IPS-11a (cell line): Measurements from ENCODE around the gene CACNA1C.
"Not testable (repeated sequence)": the region's sequence is repeated elsewhere in the genome, so short reads cannot be mapped to it uniquely, and the experiment has no call there.

Source experiments
- H3K4me3 ChIP-seq: one replicate; pipeline ENCODE4 v1.5.1; 2013; ENCODE audit warnings: low read depth, low read length, control low read depth

The CACNA1C gene

DNA sequence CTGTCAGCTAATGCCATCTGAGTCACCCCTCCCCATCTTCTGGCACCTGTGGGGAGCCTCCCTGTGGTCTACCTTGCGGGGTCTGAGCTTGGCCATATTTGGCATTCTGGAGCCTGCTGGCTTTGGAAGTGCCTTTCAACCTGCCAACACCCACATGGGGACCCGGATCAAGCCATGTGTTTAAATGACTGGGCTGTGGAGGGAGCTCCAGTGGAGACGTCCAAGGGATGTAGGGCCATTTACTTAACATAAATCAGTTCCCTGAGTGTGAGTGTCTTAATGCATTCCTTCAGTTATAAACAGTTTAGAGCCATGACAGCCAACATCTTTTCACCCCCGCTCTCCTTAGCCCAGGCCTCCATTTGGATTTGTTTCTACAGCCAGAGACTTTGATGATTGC is 22.0 kb downstream of the CACNA1C start:
- H3K4me3 ChIP-seq, result no peak overlapping the region

DNA sequence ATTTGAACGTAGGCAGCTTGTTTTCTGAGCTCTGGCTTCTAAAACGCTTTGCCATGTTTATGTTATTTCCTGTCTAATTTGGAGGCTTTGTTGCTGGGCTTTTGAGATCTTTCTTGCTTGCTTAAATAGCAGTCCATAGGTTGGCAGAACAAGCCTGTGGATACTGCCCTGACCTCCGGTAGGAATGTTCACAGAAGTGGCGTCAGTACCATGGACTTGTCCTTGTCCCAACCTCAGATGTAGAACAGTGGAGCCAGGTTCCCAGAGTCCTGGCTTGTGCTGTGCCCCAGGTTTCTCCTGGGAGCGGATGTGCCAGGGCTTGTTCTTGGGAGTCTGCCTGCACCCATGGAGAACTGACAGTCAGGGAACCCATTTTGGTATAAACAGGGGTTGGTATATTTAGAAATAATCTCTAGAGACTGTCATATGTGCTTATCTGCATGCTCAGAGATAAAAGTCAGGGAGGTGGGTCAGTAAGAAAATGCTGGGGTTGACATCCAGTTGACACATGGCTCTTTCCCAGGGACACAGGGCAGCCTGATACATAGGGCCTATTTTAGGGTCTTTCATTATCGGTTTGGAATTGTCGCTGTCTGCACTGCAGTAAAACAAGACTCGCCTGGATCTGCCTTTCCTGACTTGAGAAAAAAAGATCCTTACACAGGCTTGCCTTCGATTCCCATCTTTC is 22.9 kb downstream of the CACNA1C start:
- H3K4me3 ChIP-seq, result no peak overlapping the region

DNA sequence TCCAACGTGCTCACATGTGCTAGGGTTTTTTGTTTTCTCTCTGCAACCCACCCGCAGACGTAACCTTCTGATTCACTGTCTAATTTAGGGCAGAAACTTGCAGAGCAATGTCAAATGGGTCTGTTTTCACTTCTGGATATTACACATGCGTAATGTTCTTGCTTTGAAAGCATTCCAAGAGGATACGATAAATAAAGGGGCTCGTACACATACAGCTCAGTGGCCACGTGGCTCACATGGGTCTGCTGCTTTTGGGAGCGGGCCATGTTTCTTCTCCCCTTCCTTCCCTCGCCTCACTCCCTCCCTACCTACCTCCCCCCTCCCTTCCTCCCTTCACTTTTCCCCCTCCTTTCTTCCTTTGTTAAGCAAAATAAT is 23.4 kb downstream of the CACNA1C start:
- no peak overlapping the region for H3K4me3 ChIP-seq

DNA sequence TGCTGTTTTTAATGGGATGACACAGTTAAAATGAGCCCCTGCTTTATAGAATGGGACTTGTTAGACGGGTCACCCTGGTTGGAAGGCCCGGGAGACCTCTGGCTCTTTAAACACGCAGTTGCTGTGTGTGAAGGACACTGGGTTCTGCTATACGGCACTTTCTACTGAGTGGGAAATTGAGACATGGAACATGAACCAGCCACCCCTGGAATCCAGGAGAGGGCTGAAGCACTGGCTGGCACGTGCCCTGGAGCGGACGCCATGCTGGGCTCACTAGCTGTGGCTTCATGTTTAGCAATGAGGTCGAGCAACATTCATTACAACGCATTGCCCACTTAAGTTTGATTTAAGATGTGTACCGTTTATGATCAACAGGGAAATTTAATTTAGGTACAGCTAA is 23.9 kb downstream of the CACNA1C start:
- H3K4me3 ChIP-seq, result no peak overlapping the region

DNA sequence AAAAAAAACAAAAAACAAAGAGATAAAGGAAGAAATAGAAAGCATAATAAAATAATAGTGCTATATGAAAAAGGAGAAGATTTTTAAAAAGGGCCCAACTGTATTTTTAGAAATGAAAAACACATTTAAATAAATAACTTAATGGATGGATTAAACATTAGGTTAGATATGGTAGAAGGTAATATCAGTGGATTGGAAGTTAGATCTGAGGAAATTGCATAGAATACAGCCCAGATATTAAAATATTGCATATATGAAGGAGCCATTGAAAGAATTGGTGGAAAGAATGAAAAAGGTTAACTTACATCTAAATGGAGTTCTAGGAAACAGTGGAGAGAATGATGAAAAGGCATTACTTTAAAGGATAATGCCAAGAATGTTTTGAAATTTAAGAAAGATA is 27.8 kb downstream of the CACNA1C start:
- no peak overlapping the region for H3K4me3 ChIP-seq

DNA sequence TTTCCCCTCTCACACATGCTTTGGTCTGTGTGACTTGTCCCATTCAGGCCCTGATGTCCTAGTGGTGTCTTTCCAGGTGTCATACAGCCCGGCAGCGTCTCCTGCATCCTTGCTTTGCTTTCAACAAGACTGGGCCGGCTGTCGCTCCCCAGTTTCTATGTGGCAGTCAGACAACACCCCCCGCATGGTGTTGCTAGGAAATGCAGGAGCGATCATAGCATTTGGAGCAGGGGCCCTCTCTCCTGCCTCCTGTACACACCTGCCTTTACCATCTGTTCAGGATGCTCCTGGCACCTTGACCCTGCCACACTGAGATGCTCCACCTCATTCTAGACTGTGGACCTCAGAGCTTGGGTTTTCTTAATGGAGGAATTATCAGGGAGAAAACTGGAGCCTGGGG is 29.5 kb downstream of the CACNA1C start:
- no peak overlapping the region for H3K4me3 ChIP-seq

DNA sequence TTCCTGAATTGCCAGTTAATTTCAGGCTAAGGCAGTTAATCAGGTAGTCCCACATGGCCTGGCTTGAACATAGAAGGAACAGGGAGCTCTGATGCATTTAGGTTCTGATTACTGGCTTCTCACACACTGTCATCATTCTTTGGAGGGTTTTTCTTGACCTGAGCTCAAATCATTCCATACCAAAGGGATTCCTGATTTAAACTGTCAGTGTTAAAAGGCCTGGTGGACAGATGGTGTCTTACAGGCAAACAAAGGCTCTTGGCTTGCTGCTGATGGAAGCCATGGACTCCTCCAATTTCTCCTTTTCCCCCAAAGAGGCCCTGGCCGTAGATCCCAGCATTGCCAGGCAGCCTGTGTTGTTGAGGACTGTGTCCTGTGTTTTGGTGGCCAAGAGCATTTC is 30.2 kb downstream of the CACNA1C start:
- H3K4me3 ChIP-seq, result no peak overlapping the region

DNA sequence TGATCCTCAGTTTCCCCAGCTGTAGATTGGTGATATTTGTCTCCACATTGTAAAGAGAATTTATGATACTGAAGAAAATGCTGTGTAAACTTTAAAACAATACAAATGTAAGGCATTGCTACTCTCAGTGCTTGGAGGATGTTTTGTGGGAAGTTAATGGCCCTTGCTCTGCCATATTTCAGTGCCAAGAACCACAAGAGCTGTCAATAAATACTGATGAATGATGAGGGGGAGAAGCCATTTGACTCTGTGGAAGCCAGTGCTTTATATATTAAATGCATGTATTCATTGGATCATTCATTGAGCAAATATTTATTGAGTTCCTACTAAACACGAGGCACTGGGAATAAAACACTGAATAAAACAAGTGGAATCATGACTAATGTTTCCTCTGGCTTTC is 30.8 kb downstream of the CACNA1C start:
- no peak overlapping the region for H3K4me3 ChIP-seq

DNA sequence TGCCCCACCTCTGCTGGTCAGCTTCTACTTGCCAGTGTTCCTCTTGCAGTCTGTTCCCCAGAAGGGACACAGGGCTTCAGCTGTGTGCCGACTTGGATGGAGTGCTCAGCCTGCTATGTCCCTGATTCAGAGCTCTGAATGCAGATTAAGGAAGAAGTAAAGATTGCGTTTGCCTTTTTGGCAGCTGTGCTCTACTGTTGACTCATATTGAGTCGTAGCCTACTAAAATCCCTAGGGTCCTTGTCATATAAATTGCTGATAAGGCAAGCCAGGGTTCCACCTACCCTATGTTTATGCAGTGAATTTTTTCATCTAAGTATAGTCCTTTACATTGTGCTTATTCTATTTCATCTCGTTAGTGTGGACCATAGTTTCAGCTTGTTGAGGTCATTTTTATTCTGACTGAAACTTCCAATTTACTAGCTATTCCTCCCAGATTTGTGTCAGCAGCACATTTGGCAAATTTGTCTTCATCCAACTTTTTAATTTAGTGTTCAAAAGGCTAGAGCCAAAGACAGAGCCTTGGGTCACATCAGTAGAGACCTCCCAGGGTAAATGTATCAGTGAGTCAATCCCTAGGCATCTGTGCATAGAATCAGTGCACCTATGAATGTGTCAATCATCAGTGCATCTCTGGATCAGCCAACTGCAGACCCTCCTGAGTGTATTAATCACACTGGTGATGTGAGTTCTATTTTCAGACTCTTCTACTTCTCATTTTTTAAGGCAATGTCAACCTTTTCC is 31.9 kb downstream of the CACNA1C start:
- no peak overlapping the region for H3K4me3 ChIP-seq

DNA sequence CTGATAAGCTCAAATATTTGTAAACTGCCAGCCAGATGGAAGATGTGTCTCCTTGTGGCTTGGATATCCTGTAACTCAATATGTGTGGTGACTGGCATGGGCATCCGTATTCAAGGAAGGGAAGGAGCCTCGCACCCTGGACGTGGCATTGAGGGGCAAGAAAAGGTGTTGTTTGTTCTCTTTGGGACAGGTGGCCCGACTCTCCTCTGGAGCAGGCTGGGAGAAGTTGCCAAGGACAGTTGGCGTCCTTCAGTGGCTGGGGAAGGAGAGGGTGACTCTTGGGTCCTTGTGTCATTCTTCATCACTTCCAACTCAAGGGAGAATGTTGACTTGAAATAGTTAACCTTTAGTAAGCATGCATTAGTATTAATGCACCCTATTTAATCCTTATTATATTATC is 39.6 kb downstream of the CACNA1C start:
- H3K4me3 ChIP-seq, result no peak overlapping the region

DNA sequence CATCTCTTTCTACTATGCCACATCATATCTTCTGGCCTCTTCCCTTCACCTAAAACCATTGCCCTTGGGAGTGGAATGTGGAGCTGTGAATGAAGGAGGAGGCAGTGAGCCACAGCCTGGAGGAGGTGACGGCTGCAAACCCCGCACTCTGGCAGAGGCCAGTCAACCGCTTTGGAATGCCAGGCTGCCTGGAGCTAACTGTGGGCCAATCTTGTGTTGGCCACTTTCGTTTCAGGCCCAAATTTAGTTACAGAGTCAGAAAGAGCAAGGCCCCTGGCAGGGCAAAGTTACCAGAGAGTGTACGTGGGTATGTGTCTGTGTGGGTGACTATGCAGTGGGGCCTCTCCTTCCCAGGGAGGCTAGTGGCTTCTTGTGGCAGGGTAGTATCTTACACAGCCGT is 40.1 kb downstream of the CACNA1C start:
- H3K4me3 ChIP-seq, result no peak overlapping the region

DNA sequence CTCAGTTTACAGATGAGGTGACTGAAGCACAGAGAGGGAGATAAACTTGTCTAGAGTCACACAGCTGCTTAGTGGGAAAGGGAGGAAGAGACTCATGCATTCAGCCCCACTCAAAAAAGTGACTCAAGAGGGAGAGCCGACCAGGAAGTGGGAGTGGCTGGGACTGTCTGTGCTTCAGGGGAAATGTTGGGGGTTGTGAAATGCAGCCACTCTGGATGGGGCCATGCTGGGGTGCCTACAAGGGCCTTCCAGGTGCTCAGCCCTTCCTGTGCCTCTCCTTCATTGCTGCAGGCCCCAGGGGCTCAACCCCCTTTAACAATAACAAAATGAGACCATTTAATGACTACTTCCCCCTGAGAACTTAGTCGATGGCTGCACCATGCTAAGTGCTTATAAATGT is 41.8 kb downstream of the CACNA1C start:
- H3K4me3 ChIP-seq, result no peak overlapping the region

DNA sequence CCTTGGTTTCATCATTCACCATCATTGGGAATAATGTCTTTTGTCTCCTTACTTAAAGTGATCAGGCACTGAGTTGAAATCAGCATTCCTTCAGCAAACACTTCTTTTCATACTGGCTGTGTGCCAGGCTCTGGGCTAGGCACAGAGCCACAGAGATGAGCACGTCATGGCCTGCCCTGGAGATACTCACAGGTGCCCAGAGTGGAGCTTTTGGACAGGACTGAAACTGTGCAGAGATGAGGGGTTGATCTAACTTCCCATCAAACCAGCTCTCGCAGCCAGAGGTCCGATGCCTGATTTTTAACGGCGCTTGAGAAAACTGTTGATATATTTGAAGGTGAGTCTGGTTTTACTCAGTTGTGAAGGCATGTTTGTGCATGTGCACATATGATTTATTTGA is 43.1 kb downstream of the CACNA1C start:
- no peak overlapping the region for H3K4me3 ChIP-seq

DNA sequence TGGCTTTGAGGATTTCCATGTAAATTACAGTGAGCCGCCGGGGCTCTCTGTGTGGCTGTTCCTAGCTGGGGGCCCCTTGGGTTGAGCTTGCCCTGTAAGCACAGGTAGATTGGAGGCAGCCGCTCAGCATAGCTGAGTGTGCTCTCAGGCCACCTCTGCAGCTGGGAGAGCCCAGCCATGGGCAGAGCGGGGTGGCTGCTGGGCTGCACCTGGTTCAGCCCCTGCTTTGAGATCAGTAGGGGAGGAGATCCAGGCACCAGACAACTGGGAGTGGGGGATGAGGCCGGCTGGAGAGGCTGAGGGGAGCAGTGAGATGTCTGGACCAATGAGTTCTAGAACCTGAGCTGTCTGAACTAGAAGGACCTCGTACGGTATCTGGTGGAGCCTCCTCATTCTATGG is 44.8 kb downstream of the CACNA1C start:
- no peak overlapping the region for H3K4me3 ChIP-seq

DNA sequence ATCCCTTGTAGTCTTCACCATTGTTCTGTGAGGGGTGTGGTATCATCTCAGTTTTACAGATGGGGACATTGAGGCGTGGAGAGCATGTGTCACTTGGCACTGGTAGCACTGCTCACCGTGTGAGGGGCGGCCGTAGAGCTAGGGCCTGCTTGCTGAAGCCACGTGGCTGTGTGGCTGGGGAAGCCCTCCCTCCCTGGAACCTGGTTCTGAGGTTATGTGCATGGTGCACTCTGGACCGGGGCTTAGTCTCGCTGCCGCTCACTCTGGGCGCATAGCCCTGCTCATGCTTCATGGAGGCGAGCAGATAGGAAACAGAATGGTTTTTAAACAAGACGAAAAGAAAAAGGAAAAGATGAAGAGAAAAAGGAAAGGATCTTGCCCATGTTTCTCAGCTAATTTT is 46.1 kb downstream of the CACNA1C start:
- no peak overlapping the region for H3K4me3 ChIP-seq

DNA sequence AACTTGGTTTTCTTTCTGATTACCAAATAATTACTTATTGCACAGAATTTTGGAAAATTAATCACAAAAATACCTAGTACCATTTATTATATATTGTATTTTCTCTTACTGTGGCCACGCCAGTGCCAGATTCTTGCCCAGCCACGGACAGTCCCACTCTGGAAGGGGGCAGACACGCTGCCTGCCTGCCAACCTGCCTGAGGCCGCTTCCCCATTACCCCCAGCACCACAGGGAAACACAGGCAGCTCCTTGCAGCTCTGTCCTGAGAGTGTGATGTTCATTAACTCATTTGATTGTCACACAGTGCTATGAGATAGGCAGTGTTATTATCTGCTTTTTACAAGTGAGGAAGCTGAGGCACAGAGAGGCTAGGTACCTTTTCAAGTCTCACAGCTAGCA is 46.8 kb downstream of the CACNA1C start:
- H3K4me3 ChIP-seq, result no peak overlapping the region

DNA sequence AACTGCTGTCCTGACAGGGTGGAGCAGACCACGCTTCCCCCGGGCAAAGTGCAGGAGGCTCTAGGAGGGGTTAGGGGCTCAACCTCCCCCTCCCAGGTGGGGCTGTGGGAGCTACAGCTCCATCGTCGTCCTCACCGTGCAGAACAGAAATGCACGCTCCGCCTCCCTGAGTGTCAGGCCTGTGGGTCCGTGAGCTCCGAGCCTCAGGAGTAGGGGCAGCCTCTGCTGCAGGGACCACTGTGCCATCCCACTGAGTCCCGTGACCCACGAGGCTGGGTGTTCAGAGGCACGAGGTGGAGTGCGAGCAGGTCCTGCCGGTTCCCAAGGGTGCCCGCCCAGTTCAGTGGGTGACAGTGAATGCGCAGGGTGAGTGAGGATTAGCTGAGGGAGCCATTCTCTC is 48.6 kb downstream of the CACNA1C start:
- no peak overlapping the region for H3K4me3 ChIP-seq

DNA sequence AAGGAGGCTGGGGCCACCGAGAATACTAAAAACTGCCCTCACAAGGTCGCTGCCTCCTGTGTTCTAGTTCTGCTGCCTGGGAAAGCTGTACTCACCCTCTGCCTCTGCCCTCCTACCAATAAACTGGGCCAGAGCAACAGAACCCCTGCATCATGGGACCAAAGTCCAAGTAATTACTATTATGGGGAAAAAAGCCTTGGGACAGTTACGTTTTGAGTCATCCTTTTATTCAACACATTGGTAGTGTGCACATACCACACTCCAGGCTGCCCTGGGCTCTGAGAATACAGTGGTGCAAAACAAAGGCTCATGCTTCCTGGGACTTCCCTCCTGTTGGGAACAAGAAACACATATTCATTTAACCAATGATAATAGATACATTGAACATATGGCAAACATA is 49.0 kb downstream of the CACNA1C start:
- H3K4me3 ChIP-seq, result no peak overlapping the region

DNA sequence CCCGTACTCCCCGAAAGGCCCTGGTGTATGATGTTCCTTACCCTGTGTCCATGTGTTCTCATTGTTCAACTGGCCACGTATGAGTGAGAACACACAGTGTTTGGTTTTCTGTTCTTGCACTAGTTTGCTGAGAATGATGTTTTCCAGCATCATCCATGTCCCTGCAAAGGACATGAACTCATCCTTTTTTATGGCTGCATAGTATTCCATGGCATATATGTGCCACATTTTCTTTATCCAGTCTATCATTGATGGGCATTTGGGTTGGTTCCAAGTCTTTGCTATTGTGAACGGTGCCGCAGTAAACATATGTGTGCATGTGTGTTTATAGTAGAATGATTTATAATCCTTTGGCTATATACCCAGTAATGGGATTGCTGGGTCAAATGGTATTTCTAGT is 49.9 kb downstream of the CACNA1C start:
- not testable (repeated sequence) for H3K4me3 ChIP-seq

DNA sequence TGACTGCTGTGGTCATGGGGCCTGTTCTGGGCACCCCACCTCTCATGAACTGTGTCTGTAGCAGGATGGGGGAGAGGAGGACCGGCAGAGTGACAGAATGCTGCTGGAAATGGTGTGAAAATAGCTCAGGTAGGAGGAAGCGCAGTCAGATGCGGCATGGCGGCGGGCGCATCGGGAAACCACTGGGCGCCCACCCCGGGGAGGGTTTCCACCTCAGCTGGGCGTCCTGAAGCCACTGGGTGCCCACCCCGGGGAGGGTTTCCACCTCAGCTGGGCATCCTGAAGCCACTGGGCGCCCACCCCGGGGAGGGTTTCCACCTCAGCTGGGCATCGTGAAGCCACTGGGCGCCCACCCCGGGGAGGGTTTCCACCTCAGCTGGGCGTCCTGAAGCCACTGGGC is 52.6 kb downstream of the CACNA1C start:
- H3K4me3 ChIP-seq, result not testable (repeated sequence)

DNA sequence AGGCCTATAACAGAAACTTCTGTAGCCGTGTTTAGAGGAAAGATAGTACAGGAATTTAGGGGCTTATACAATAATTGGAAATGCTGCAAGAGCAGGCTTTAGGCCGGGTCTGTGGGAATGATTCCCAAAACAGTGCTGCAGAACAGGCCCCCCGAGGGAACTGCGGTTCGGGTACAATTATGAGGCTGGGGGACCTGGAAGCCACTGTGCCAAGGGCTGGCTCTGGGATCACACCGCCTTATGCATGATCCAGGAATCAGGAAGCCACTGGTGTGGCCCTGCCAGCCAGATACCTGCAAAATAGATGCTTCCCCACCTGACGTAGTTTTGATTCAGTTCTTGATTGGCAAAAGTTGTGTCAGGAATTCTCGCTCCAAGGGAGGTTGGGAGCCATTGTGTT is 55.4 kb downstream of the CACNA1C start:
- no peak overlapping the region for H3K4me3 ChIP-seq

DNA sequence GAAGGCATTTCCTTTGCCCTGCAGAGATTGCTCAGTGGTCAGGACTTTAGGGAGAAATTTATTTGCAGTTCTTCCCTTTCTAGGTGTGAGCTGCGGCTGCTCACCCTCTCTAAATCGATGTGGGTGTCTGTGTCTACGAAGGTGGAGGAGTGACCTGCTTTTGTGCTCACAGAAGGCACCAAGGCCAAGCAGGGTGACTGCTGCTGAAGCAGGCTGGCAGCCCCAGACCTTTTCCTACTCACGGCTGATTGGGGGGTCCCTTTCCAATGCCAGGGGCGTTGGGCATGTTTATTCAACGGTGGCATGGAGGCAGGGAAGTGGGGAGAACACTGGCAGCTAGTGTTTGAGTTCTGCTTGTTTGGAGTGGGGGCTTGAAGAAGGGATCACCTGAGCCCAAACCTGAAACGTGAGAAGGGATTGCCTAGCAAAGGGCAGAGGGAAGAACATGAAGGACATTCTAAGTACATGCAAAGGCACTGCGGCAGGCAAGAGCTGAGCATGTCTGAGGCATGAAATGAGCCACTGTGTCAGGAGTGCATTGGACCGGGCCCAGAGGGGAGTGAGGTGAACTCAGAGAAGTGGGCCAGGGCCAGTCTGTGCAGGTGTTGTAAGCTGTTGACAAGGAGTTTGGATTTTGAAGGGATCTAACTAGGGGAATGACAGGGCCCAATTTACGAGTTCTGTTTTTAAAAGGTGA is 56.3 kb downstream of the CACNA1C start:
- H3K4me3 ChIP-seq, result no peak overlapping the region
